Fibroblast of gingiva (primary cell): Measurements from ENCODE around the gene NHERF2.
A peak's percentile ranks its signal among the peaks of the same experiment; 100 is the strongest.

ENCODE experiments used
- DNase-seq: peaks from one replicate; pipeline ENCODE4 v3.0.0-alpha.2; 2011; ENCODE audit warnings: low read depth

The NHERF2 gene

GRCh38 chr16:1991135-1991551 is 35.6 kb upstream of the NHERF2 start:
- DNase-seq = no peak

GRCh38 chr16:1991588-1991947 is 35.1 kb upstream of the NHERF2 start:
- DNase-seq = no peak

GRCh38 chr16:1991948-1992703 is 34.6 kb upstream of the NHERF2 start:
- DNase-seq = peak; percentile 82

- DNase-seq = no peak
Measured at GRCh38 chr16:1992704-1993317, 33.9 kb upstream of the NHERF2 start.

- no peak for DNase-seq
Measured at GRCh38 chr16:1993731-1994131, 33.0 kb upstream of the NHERF2 start.

GRCh38 chr16:1997494-1998359 is 29.0 kb upstream of the NHERF2 start:
- DNase-seq = peak; percentile 87

- DNase-seq = no peak
Measured at GRCh38 chr16:1998360-1998835, 28.3 kb upstream of the NHERF2 start.

GRCh38 chr16:1998852-1999801 is 27.6 kb upstream of the NHERF2 start:
- DNase-seq = no peak

- DNase-seq = no peak
Measured at GRCh38 chr16:1999866-2000514, 26.7 kb upstream of the NHERF2 start.

- DNase-seq = no peak
Measured at GRCh38 chr16:2001035-2001434, 25.7 kb upstream of the NHERF2 start.

GRCh38 chr16:2001456-2002355 is 25.0 kb upstream of the NHERF2 start:
- DNase-seq = no peak

- DNase-seq = no peak
Measured at GRCh38 chr16:2002406-2003230, 24.1 kb upstream of the NHERF2 start.

- no peak for DNase-seq
Measured at GRCh38 chr16:2003231-2003826, 23.4 kb upstream of the NHERF2 start.

GRCh38 chr16:2003827-2004641 is 22.7 kb upstream of the NHERF2 start:
- peak; percentile 77 for DNase-seq

GRCh38 chr16:2004795-2005517 is 21.7 kb upstream of the NHERF2 start:
- no peak for DNase-seq

- no peak for DNase-seq
Measured at GRCh38 chr16:2005646-2006045, 21.1 kb upstream of the NHERF2 start.

GRCh38 chr16:2006317-2006716 is 20.4 kb upstream of the NHERF2 start:
- no peak for DNase-seq
